ENCODE data around the gene CNNM4.
"Not testable (repeated sequence)": the region's sequence is repeated elsewhere in the genome, so short reads cannot be mapped to it uniquely, and the experiment has no call there.

CNNM4 gene

DNA sequence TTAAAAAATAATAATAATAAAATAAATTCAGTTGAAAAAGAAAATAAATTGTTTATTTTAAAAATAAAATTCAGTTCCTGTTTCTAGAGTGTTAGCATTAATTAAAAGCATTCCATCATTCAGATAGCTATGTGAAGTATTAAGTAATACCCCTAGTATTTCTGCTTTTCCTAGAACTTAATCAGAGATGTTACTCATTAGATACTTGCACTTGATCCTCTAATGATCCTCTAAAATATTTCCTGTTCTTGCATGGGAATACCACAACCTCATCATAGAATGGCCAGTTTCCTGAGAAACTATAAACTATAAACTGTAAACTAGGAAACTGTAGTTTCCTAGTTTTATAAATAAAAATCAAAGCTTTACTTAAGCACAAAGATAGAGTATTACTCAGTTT is 44.3 kb downstream of the CNNM4 start:
- Histone ChIP-seq H3K9ac (ENCODE audit: low read depth, low read length, poor library complexity, severe bottlenecking) (no peak overlapping the region), H3K9me3 (ENCODE audit: insufficient read depth, low read depth, low read length) (no peaks in the 10 kb centered on the region), H3K4me3 (ENCODE audit: low read length, poor library complexity, severe bottlenecking) (no peak overlapping the region), H2AFZ (ENCODE audit: low read length) (no peak overlapping the region), H3K9me2 (replicated peaks; ENCODE audit: low read depth, low read length) (no peaks in the 10 kb centered on the region), H3K79me2 (ENCODE audit: insufficient read depth, low read length) (no peaks in the 10 kb centered on the region), H3K4me1 (ENCODE audit: insufficient read depth, low read length, poor library complexity, severe bottlenecking) (no peaks in the 10 kb centered on the region), H3K4me2 (ENCODE audit: low read depth, low read length, poor library complexity, severe bottlenecking) (no peak overlapping the region), H4K20me1 (ENCODE audit: insufficient read depth, low read length, poor library complexity, severe bottlenecking) (no peaks in the 10 kb centered on the region), H3F3A (ENCODE audit: low read depth) (no peaks in the 10 kb centered on the region), H3K36me3 (ENCODE audit: insufficient read depth, low read length) (peaks cover 6% of the 10 kb centered on the region; the same call in 1 of the 2 replicates), H3K27me3 (ENCODE audit: insufficient read depth, low read length, poor library complexity, severe bottlenecking) (no peaks in the 10 kb centered on the region)
- TF ChIP-seq EZH2phosphoT487 (IDR thresholded peaks at IDR 0.05; ENCODE audit: borderline replicate concordance), result no peak

DNA sequence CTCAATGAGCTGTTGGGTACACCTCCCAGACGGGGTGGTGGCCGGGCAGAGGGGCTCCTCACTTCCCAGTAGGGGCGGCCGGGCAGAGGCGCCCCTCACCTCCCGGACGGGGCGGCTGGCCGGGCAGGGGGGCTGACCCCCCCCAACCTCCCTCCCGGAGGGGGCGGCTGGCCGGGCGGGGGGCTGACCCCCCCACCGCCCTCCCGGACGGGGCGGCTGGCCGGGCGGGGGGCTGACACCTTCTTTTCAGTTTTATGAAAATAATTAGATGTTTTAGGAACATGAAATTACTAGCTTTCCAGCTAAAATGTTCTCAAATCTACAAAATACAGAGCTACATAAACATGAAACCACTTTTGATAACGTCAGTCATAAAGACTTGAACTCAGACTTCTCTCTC is 45.2 kb downstream of the CNNM4 start:
- not testable (repeated sequence) for H3K9me2 ChIP-seq (replicated peaks; ENCODE audit: low read depth, low read length); H2AFZ ChIP-seq (ENCODE audit: low read length); H3K9ac ChIP-seq (ENCODE audit: low read depth, low read length, poor library complexity, severe bottlenecking); H3K4me1 ChIP-seq (ENCODE audit: insufficient read depth, low read length, poor library complexity, severe bottlenecking); H3K79me2 ChIP-seq (ENCODE audit: insufficient read depth, low read length); H3K4me3 ChIP-seq (ENCODE audit: low read length, poor library complexity, severe bottlenecking); H3K9me3 ChIP-seq (ENCODE audit: insufficient read depth, low read depth, low read length); H3K4me2 ChIP-seq (ENCODE audit: low read depth, low read length, poor library complexity, severe bottlenecking); H4K20me1 ChIP-seq (ENCODE audit: insufficient read depth, low read length, poor library complexity, severe bottlenecking); H3K36me3 ChIP-seq (ENCODE audit: insufficient read depth, low read length); H3F3A ChIP-seq (ENCODE audit: low read depth); H3K27me3 ChIP-seq (ENCODE audit: insufficient read depth, low read length, poor library complexity, severe bottlenecking)

DNA sequence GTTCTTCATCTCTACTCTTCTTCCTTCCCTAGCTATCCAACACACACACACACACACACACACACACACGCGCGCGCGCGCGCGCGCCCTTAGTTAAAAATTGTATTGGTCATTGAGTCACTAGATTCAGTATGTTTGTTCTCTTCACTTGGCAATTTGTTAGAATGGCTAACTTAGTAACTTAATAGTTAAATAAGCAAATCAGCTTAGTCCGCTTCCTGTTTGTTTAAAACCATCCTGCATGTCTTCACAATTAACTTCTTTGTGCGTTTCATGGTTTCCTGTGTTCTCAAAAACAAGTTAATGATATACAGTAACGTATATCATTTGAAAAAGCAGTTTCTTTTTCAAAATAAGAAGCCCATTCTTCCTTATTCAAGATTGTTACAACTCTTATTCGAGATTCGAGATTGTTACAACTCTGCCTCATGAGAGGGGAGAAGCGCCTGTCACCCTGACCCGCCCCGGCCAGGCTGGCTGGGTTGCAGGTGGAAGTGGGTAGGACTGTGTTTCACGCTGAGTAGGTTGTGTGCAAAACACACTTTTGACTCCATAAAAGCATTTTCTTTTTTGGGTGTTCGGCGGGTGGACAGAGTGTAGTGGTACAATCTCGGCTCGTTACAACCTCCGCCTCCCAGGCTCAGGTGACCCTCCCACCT is 45.9 kb downstream of the CNNM4 start:
- Histone ChIP-seq H3K79me2 (ENCODE audit: insufficient read depth, low read length) (no peaks in the 10 kb centered on the region), H3K27me3 (ENCODE audit: insufficient read depth, low read length, poor library complexity, severe bottlenecking) (no peaks in the 10 kb centered on the region), H3K36me3 (ENCODE audit: insufficient read depth, low read length) (peaks cover 1% of the 10 kb centered on the region; the same call in 1 of the 2 replicates), H3F3A (ENCODE audit: low read depth) (no peaks in the 10 kb centered on the region), H2AFZ (ENCODE audit: low read length) (no peak overlapping the region), H3K4me1 (ENCODE audit: insufficient read depth, low read length, poor library complexity, severe bottlenecking) (no peaks in the 10 kb centered on the region), H4K20me1 (ENCODE audit: insufficient read depth, low read length, poor library complexity, severe bottlenecking) (no peaks in the 10 kb centered on the region), H3K9me3 (ENCODE audit: insufficient read depth, low read depth, low read length) (no peaks in the 10 kb centered on the region), H3K4me3 (ENCODE audit: low read length, poor library complexity, severe bottlenecking) (no peak overlapping the region), H3K9ac (ENCODE audit: low read depth, low read length, poor library complexity, severe bottlenecking) (no peak overlapping the region), H3K4me2 (ENCODE audit: low read depth, low read length, poor library complexity, severe bottlenecking) (no peak overlapping the region), H3K9me2 (replicated peaks; ENCODE audit: low read depth, low read length) (no peaks in the 10 kb centered on the region)
- no peak for TF ChIP-seq EZH2phosphoT487 (IDR thresholded peaks at IDR 0.05; ENCODE audit: borderline replicate concordance)
- TF ChIP-seq, protein P1, sequence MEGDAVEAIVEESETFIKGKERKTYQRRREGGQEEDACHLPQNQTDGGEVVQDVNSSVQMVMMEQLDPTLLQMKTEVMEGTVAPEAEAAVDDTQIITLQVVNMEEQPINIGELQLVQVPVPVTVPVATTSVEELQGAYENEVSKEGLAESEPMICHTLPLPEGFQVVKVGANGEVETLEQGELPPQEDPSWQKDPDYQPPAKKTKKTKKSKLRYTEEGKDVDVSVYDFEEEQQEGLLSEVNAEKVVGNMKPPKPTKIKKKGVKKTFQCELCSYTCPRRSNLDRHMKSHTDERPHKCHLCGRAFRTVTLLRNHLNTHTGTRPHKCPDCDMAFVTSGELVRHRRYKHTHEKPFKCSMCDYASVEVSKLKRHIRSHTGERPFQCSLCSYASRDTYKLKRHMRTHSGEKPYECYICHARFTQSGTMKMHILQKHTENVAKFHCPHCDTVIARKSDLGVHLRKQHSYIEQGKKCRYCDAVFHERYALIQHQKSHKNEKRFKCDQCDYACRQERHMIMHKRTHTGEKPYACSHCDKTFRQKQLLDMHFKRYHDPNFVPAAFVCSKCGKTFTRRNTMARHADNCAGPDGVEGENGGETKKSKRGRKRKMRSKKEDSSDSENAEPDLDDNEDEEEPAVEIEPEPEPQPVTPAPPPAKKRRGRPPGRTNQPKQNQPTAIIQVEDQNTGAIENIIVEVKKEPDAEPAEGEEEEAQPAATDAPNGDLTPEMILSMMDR (conservative IDR thresholded peaks at IDR 0.05; ENCODE audit: low read length), result no peak

DNA sequence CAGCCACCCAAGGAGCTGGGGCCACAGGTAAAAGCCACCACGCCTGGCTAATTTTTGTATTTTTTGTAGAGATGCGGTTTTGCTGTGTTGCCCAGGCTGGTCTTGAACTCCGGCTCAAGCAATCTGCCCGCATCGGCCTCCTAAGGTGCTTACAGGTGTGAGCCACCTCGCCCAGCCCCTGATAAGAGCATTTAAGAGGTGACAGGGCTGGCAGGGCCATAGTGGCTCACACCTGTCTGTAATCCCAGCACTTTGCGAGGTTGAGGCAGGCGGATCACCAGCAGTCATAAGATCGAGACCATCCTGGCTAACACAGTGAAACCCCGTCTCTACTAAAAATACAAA is 46.4 kb downstream of the CNNM4 start:
- Histone ChIP-seq H3K9me3 (ENCODE audit: insufficient read depth, low read depth, low read length) (no peaks in the 10 kb centered on the region), H3K9me2 (replicated peaks; ENCODE audit: low read depth, low read length) (no peaks in the 10 kb centered on the region), H3K36me3 (ENCODE audit: insufficient read depth, low read length) (no peaks in the 10 kb centered on the region; the same call in 1 of the 2 replicates), H3K4me2 (ENCODE audit: low read depth, low read length, poor library complexity, severe bottlenecking) (no peak overlapping the region), H3K9ac (ENCODE audit: low read depth, low read length, poor library complexity, severe bottlenecking) (no peak overlapping the region), H3F3A (ENCODE audit: low read depth) (no peaks in the 10 kb centered on the region), H3K27me3 (ENCODE audit: insufficient read depth, low read length, poor library complexity, severe bottlenecking) (no peaks in the 10 kb centered on the region), H3K4me1 (ENCODE audit: insufficient read depth, low read length, poor library complexity, severe bottlenecking) (no peaks in the 10 kb centered on the region), H3K79me2 (ENCODE audit: insufficient read depth, low read length) (no peaks in the 10 kb centered on the region), H2AFZ (ENCODE audit: low read length) (no peak overlapping the region), H4K20me1 (ENCODE audit: insufficient read depth, low read length, poor library complexity, severe bottlenecking) (no peaks in the 10 kb centered on the region), H3K4me3 (ENCODE audit: low read length, poor library complexity, severe bottlenecking) (no peak overlapping the region)
- no peak for TF ChIP-seq EZH2phosphoT487 (IDR thresholded peaks at IDR 0.05; ENCODE audit: borderline replicate concordance)
- TF ChIP-seq, protein P1 (conservative IDR thresholded peaks at IDR 0.05; ENCODE audit: low read length), result no peak

All from Loucy (cell line).